ENCODE data around the gene MRPL24.

- no peak for TF ChIP-seq CTCF (IDR thresholded peaks at IDR 0.05)
- TF ChIP-seq EP300 (IDR thresholded peaks at IDR 0.05) = no peak
- TF ChIP-seq POLR2A (IDR thresholded peaks at IDR 0.05) = no peak
- no peak for TF ChIP-seq POLR2AphosphoS5 (IDR thresholded peaks at IDR 0.05)
Observed at GRCh38 chr1:156766298-156767100, 25.6 kb upstream of the MRPL24 start.
